ENCODE results near the gene CLDN20. TPM values are rescaled to one million over a fixed set of nuclear protein-coding genes. Genes with fewer than 3 reads are reported as not detected.
A peak's percentile ranks its signal among the peaks of the same experiment; 100 is the strongest.
"Not testable (repeated sequence)": the region's sequence is repeated elsewhere in the genome, so short reads cannot be mapped to it uniquely, and the experiment has no call there.

Gene CLDN20
- total and polyA plus RNA-seq, 2 donors, result not detected

- 95% methylated on average over 6 of the region's 6 CpGs for WGBS
- no peak for DNase-seq (ENCODE audit: low read depth in 6 of 9, low spot score in 9 of 9)
- no peak overlapping the region for H3K27ac ChIP-seq (ENCODE audit: low read depth in 1 of 2, low read length in 1 of 2)
These were observed 47.3 kb downstream of the CLDN20 start for GRCh38 chr6:155311086-155311485.

DNA sequence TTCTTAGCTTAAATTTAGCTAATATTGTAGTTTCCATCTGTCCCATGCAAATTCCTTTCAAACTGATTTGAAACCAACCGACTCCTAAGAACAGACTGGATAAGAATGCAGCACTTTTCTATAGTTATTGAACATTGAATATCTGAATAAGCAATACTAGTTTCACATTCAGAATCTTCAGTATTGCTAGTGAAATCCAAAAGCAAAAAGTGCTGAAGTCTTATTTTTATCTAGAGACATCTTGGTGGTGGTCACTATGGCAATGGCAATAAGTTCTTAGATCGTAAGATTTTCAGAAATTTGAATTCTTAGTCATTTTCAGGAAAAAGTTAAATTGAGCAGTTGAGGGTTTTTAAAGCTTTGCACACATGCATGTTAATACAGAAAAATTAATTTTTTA is 47.8 kb downstream of the CLDN20 start:
- H3K4me3 ChIP-seq (ENCODE audit: low read length in 2 of 2), result no peak overlapping the region
- no peaks in the 10 kb centered on the region for H3K9me3 ChIP-seq (ENCODE audit: control insufficient read depth in 2 of 2, insufficient read depth in 1 of 2, low read length in 1 of 2)
- H3K27ac ChIP-seq (ENCODE audit: low read depth in 1 of 2, low read length in 1 of 2), result no peak overlapping the region
- H3K36me3 ChIP-seq (ENCODE audit: control insufficient read depth in 2 of 2, insufficient read depth in 2 of 2, low read length in 1 of 2), result peaks cover 7 to 29% of the 10 kb centered on the region in 2 donors
- no peaks in the 10 kb centered on the region for H3K27me3 ChIP-seq (ENCODE audit: control insufficient read depth in 2 of 2, insufficient read depth in 1 of 2, low read length in 1 of 2)
- H3K4me1 ChIP-seq (ENCODE audit: control insufficient read depth in 2 of 2, insufficient read depth in 2 of 2, low read length in 2 of 2), result peaks cover 0 to 5% of the 10 kb centered on the region in 2 donors
- WGBS, result 98% methylated on average over 2 of the region's 2 CpGs
- no peak for DNase-seq (ENCODE audit: low read depth in 6 of 9, low spot score in 9 of 9)

More at GRCh38 chr6:155311086-155311485, 47.3 kb downstream of the CLDN20 start:
- Histone ChIP-seq H3K4me1 (ENCODE audit: control insufficient read depth in 2 of 2, insufficient read depth in 2 of 2, low read length in 2 of 2) (peaks cover 0 to 5% of the 10 kb centered on the region in 2 donors), H3K27me3 (ENCODE audit: control insufficient read depth in 2 of 2, insufficient read depth in 1 of 2, low read length in 1 of 2) (no peaks in the 10 kb centered on the region), H3K36me3 (ENCODE audit: control insufficient read depth in 2 of 2, insufficient read depth in 2 of 2, low read length in 1 of 2) (peaks cover 7 to 29% of the 10 kb centered on the region in 2 donors), H3K4me3 (ENCODE audit: low read length in 2 of 2) (no peak overlapping the region), H3K9me3 (ENCODE audit: control insufficient read depth in 2 of 2, insufficient read depth in 1 of 2, low read length in 1 of 2) (no peaks in the 10 kb centered on the region)

GRCh38 chr6:155312950-155313349 is 49.1 kb downstream of the CLDN20 start:
- DNase-seq (ENCODE audit: low read depth in 6 of 9, low spot score in 9 of 9); H3K4me3 ChIP-seq (ENCODE audit: low read length in 2 of 2); H3K27me3 ChIP-seq (ENCODE audit: control insufficient read depth in 2 of 2, insufficient read depth in 1 of 2, low read length in 1 of 2); H3K4me1 ChIP-seq (ENCODE audit: control insufficient read depth in 2 of 2, insufficient read depth in 2 of 2, low read length in 2 of 2); H3K27ac ChIP-seq (ENCODE audit: low read depth in 1 of 2, low read length in 1 of 2); H3K9me3 ChIP-seq (ENCODE audit: control insufficient read depth in 2 of 2, insufficient read depth in 1 of 2, low read length in 1 of 2): not testable (repeated sequence)
- WGBS, result 98% methylated on average over 7 of the region's 7 CpGs
- peaks cover 3 to 21% of the 10 kb centered on the region in 2 donors for H3K36me3 ChIP-seq (ENCODE audit: control insufficient read depth in 2 of 2, insufficient read depth in 2 of 2, low read length in 1 of 2)

- Histone ChIP-seq H3K36me3 (ENCODE audit: control insufficient read depth in 2 of 2, insufficient read depth in 2 of 2, low read length in 1 of 2) (peaks cover 3 to 15% of the 10 kb centered on the region in 2 donors), H3K4me1 (ENCODE audit: control insufficient read depth in 2 of 2, insufficient read depth in 2 of 2, low read length in 2 of 2) (peaks cover 0 to 5% of the 10 kb centered on the region in 2 donors), H3K27me3 (ENCODE audit: control insufficient read depth in 2 of 2, insufficient read depth in 1 of 2, low read length in 1 of 2) (no peaks in the 10 kb centered on the region), H3K4me3 (ENCODE audit: low read length in 2 of 2) (peak overlapping the region; percentile 86 to 97), H3K27ac (ENCODE audit: low read depth in 1 of 2, low read length in 1 of 2) (peak overlapping the region; percentile 92 to 96), H3K9me3 (ENCODE audit: control insufficient read depth in 2 of 2, insufficient read depth in 1 of 2, low read length in 1 of 2) (no peaks in the 10 kb centered on the region)
- 2% methylated on average over 15 of the region's 15 CpGs for WGBS
- DNase-seq (ENCODE audit: low read depth in 6 of 9, low spot score in 9 of 9), result peak in 1 of 9 donors; percentile 45
These were observed 49.8 kb downstream of the CLDN20 start for GRCh38 chr6:155313602-155314091.

GRCh38 chr6:155314092-155314772 is 50.4 kb downstream of the CLDN20 start, which contains the start of gene TFB1M:
TFB1M (minus strand) TSS chr6:155314484; CDS start chr6:155314428, 56 bp downstream.
- under 1% methylated on average over 52 of the region's 52 CpGs for WGBS
- Histone ChIP-seq H3K9me3 (ENCODE audit: control insufficient read depth in 2 of 2, insufficient read depth in 1 of 2, low read length in 1 of 2) (no peaks in the 10 kb centered on the region), H3K27ac (ENCODE audit: low read depth in 1 of 2, low read length in 1 of 2) (peak within 1 kb of the TSS; percentile 93 to 96), H3K4me1 (ENCODE audit: control insufficient read depth in 2 of 2, insufficient read depth in 2 of 2, low read length in 2 of 2) (peaks cover 0 to 5% of the 10 kb centered on the region in 2 donors), H3K36me3 (ENCODE audit: control insufficient read depth in 2 of 2, insufficient read depth in 2 of 2, low read length in 1 of 2) (peaks cover 1 to 13% of the 10 kb centered on the region in 2 donors), H3K27me3 (ENCODE audit: control insufficient read depth in 2 of 2, insufficient read depth in 1 of 2, low read length in 1 of 2) (no peaks in the 10 kb centered on the region), H3K4me3 (ENCODE audit: low read length in 2 of 2) (peak within 1 kb of the TSS; percentile 86 to 97)
- peak; percentile 94 to 99 (median 96) for DNase-seq (ENCODE audit: low read depth in 6 of 9, low spot score in 9 of 9)

- H3K4me3 ChIP-seq (ENCODE audit: low read length in 2 of 2), result peak overlapping the region; percentile 86 to 97
- peaks cover 0 to 5% of the 10 kb centered on the region in 2 donors for H3K4me1 ChIP-seq (ENCODE audit: control insufficient read depth in 2 of 2, insufficient read depth in 2 of 2, low read length in 2 of 2)
- no peaks in the 10 kb centered on the region for H3K9me3 ChIP-seq (ENCODE audit: control insufficient read depth in 2 of 2, insufficient read depth in 1 of 2, low read length in 1 of 2)
- 8% methylated on average over 20 of the region's 20 CpGs for WGBS
- no peak for DNase-seq (ENCODE audit: low read depth in 6 of 9, low spot score in 9 of 9)
- peak overlapping the region; percentile 93 to 96 for H3K27ac ChIP-seq (ENCODE audit: low read depth in 1 of 2, low read length in 1 of 2)
- peaks cover 0 to 9% of the 10 kb centered on the region in 2 donors for H3K36me3 ChIP-seq (ENCODE audit: control insufficient read depth in 2 of 2, insufficient read depth in 2 of 2, low read length in 1 of 2)
- H3K27me3 ChIP-seq (ENCODE audit: control insufficient read depth in 2 of 2, insufficient read depth in 1 of 2, low read length in 1 of 2), result no peaks in the 10 kb centered on the region
These were observed 51.1 kb downstream of the CLDN20 start for GRCh38 chr6:155314773-155315515.

GRCh38 chr6:155315516-155315871 is 51.7 kb downstream of the CLDN20 start:
- no peak for DNase-seq (ENCODE audit: low read depth in 6 of 9, low spot score in 9 of 9)
- WGBS, result 83% methylated on average over 3 of the region's 3 CpGs
- no peaks in the 10 kb centered on the region for H3K9me3 ChIP-seq (ENCODE audit: control insufficient read depth in 2 of 2, insufficient read depth in 1 of 2, low read length in 1 of 2)
- H3K36me3 ChIP-seq (ENCODE audit: control insufficient read depth in 2 of 2, insufficient read depth in 2 of 2, low read length in 1 of 2), result peaks cover 0 to 5% of the 10 kb centered on the region in 2 donors
- H3K27ac ChIP-seq (ENCODE audit: low read depth in 1 of 2, low read length in 1 of 2), result peak overlapping the region in 1 of 2 donors; percentile 96
- peaks cover 0 to 5% of the 10 kb centered on the region in 2 donors for H3K4me1 ChIP-seq (ENCODE audit: control insufficient read depth in 2 of 2, insufficient read depth in 2 of 2, low read length in 2 of 2)
- H3K27me3 ChIP-seq (ENCODE audit: control insufficient read depth in 2 of 2, insufficient read depth in 1 of 2, low read length in 1 of 2), result no peaks in the 10 kb centered on the region
- H3K4me3 ChIP-seq (ENCODE audit: low read length in 2 of 2), result peak overlapping the region in 1 of 2 donors; percentile 97

DNA sequence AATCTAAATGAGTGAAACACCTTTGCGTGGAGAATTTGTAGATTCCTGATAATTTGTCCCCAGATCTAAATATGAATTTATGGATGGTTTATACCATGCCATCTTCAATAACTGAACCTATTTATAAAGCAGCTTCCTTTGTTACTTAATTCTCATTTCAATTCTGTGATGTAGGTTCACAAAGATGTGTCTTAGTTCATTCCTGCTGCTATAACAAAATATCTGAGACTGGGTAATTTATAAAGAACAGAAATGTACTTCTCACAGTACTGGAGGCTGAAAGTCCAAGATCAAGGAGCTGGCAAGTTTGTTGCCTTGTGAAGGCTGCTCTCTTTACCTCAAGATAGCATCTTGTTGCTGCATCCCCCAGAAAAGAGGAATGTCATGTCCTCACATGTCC is 52.6 kb downstream of the CLDN20 start:
- no peaks in the 10 kb centered on the region for H3K9me3 ChIP-seq (ENCODE audit: control insufficient read depth in 2 of 2, insufficient read depth in 1 of 2, low read length in 1 of 2)
- H3K27me3 ChIP-seq (ENCODE audit: control insufficient read depth in 2 of 2, insufficient read depth in 1 of 2, low read length in 1 of 2), result no peaks in the 10 kb centered on the region
- H3K27ac ChIP-seq (ENCODE audit: low read depth in 1 of 2, low read length in 1 of 2), result no peak overlapping the region
- H3K4me1 ChIP-seq (ENCODE audit: control insufficient read depth in 2 of 2, insufficient read depth in 2 of 2, low read length in 2 of 2), result peaks cover 0 to 5% of the 10 kb centered on the region in 2 donors
- no peaks in the 10 kb centered on the region for H3K36me3 ChIP-seq (ENCODE audit: control insufficient read depth in 2 of 2, insufficient read depth in 2 of 2, low read length in 1 of 2)
- no peak for DNase-seq (ENCODE audit: low read depth in 6 of 9, low spot score in 9 of 9)
- no peak overlapping the region for H3K4me3 ChIP-seq (ENCODE audit: low read length in 2 of 2)
- WGBS, result 99% methylated on average over 1 of the region's 1 CpG

DNA sequence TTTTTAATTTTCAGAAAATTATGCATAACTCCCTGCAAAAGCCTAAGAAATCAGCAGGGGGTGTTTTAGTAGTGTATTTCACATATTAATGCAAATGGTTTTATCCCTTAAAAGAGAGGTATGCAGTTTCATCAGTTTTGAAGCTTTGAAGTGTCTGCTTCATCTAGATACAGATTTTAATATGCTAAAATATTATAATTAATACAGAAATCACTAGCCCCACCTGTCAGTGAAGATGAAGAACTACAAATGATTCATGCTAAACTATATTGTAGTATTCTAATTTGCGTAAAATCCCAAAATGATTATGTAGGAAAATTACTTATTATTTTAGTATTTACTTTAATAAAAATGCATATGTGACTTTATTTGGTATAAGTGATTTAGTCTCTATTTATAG is 53.4 kb downstream of the CLDN20 start:
- H3K27ac ChIP-seq (ENCODE audit: low read depth in 1 of 2, low read length in 1 of 2), result no peak overlapping the region
- no peaks in the 10 kb centered on the region for H3K27me3 ChIP-seq (ENCODE audit: control insufficient read depth in 2 of 2, insufficient read depth in 1 of 2, low read length in 1 of 2)
- 99% methylated on average over 1 of the region's 1 CpG for WGBS
- DNase-seq (ENCODE audit: low read depth in 6 of 9, low spot score in 9 of 9), result no peak
- H3K4me1 ChIP-seq (ENCODE audit: control insufficient read depth in 2 of 2, insufficient read depth in 2 of 2, low read length in 2 of 2), result peaks cover 0 to 5% of the 10 kb centered on the region in 2 donors
- H3K4me3 ChIP-seq (ENCODE audit: low read length in 2 of 2), result no peak overlapping the region
- H3K36me3 ChIP-seq (ENCODE audit: control insufficient read depth in 2 of 2, insufficient read depth in 2 of 2, low read length in 1 of 2), result no peaks in the 10 kb centered on the region
- no peaks in the 10 kb centered on the region for H3K9me3 ChIP-seq (ENCODE audit: control insufficient read depth in 2 of 2, insufficient read depth in 1 of 2, low read length in 1 of 2)

Data from thymus (tissue), 11 donors.